GM12878 (cell line): ENCODE data around the gene PIGZ. TPM values are rescaled to one million over a fixed set of nuclear protein-coding genes. Genes with fewer than 3 reads are reported as not detected.

ENCODE experiments used
- CBX3 ChIP-seq: fragments of 200-600 bp; sonication (generic); IDR thresholded peaks from 2 replicates; pipeline ENCODE4 v1.6.1; 2016; ENCODE audit warnings: low read depth, borderline replicate concordance
- DPF2 ChIP-seq: fragments of 450-650 bp; IDR thresholded peaks from 2 replicates; pipeline ENCODE4 v1.6.1; 2017; ENCODE audit warnings: mild to moderate bottlenecking
- HCFC1 ChIP-seq: fragments of 150-350 bp; IDR thresholded peaks from 2 replicates; pipeline ENCODE4 v1.6.1; 2014; ENCODE audit warnings: low read length
- HDAC2 ChIP-seq: fragments of 200-600 bp; sonication (generic); IDR thresholded peaks from 2 replicates; pipeline ENCODE4 v1.6.1; 2017
- IRF4 ChIP-seq: IDR thresholded peaks from 2 replicates; pipeline ENCODE4 v1.6.1; 2011; ENCODE audit warnings: low read depth, low read length
- KDM1A ChIP-seq: fragments of 200-600 bp; sonication (generic); IDR thresholded peaks from 2 replicates; pipeline ENCODE4 v1.6.1; 2016; ENCODE audit warnings: borderline replicate concordance
- MEF2B ChIP-seq: fragments of 450-650 bp; IDR thresholded peaks from 2 replicates; pipeline ENCODE4 v1.6.1; 2018; ENCODE audit warnings: mild to moderate bottlenecking, moderate library complexity; ENCODE audit not compliant: partially characterized antibody, poor library complexity, severe bottlenecking
- MYB ChIP-seq: fragments of 150-350 bp; IDR thresholded peaks from 2 replicates; pipeline ENCODE4 v1.6.1; 2014; ENCODE audit warnings: mild to moderate bottlenecking, low read depth, low read length, borderline replicate concordance
- NRF1 ChIP-seq: conservative IDR thresholded peaks from 2 replicates; pipeline ENCODE4 v1.6.1; 2011; ENCODE audit warnings: mild to moderate bottlenecking, low read depth, low read length, improper control_type of control experiment
- PML ChIP-seq: IDR thresholded peaks from 2 replicates; pipeline ENCODE4 v1.6.1; 2012; ENCODE audit warnings: low read length, inconsistent platforms
- RB1 ChIP-seq: fragments of 450-650 bp; formaldehyde crosslinking; IDR thresholded peaks from 2 replicates; pipeline ENCODE4 v1.6.1; 2017; ENCODE audit warnings: mild to moderate bottlenecking, borderline replicate concordance
- SIX5 ChIP-seq: IDR thresholded peaks from 2 replicates; pipeline ENCODE4 v1.6.1; 2011; ENCODE audit warnings: mild to moderate bottlenecking, low read depth, low read length, moderate library complexity; ENCODE audit not compliant: severe bottlenecking
- TBL1XR1 ChIP-seq: IDR thresholded peaks from 2 replicates; pipeline ENCODE4 v1.6.1; 2012; ENCODE audit warnings: low read depth, low read length, improper control_type of control experiment
- TCF7 ChIP-seq: IDR thresholded peaks from 2 replicates; pipeline ENCODE4 v1.6.1; 2014; ENCODE audit warnings: antibody characterized with exemption, borderline replicate concordance
- YBX1 ChIP-seq: fragments of 450-650 bp; IDR thresholded peaks from 2 replicates; pipeline ENCODE4 v1.6.1; 2016; ENCODE audit warnings: antibody characterized with exemption
- ZNF24 ChIP-seq: fragments of 450-650 bp; IDR thresholded peaks from 2 replicates; pipeline ENCODE4 v1.6.1; 2017; ENCODE audit warnings: antibody characterized with exemption, mild to moderate bottlenecking
- polyA plus RNA-seq, 11 experiments: library from polyadenylated mRNA; depleted of rRNA in 4 of 11; unstranded in 6 of 11; stranded (reverse) in 5 of 11; fragments of >200 nt; fragmentation: Nextera tagmentation in 4 of 11; fragmentation: Illumina TruSeq in 1 of 11; extraction: Ambion mirVana in 4 of 11; extraction: Trizol in 1 of 11; gene quantifications; 1 replicate in 1 of 11; 2 replicates in 10 of 11; pipeline versions ENCODE4 v1.2.1 to v1.2.3, GENCODE V29; 2011 to 2016; ENCODE audit warnings: inconsistent platforms in 2 of 11, missing spikeins in 2 of 11, low read depth in 1 of 11
- total RNA-seq, 4 experiments: library from RNA; depleted of rRNA in 3 of 4; stranded (reverse); fragments of >200 nt in 3 of 4; fragmentation: Illumina TruSeq in 1 of 4; extraction: Trizol in 1 of 4; gene quantifications; 2 replicates each; pipeline versions ENCODE4 v1.2.1 to v1.2.3, GENCODE V29; 2013 to 2021
- TF ChIP-seq, protein P1 (sequence below): fragments of 450-650 bp; IDR thresholded peaks from 2 replicates; pipeline ENCODE4 v1.6.1; 2017; ENCODE audit warnings: antibody characterized with exemption, mild to moderate bottlenecking, moderate library complexity
- TF ChIP-seq, protein P2 (sequence below): fragments of 450-650 bp; IDR thresholded peaks from 2 replicates; pipeline ENCODE4 v1.6.1; 2016; ENCODE audit warnings: mild to moderate bottlenecking
- TF ChIP-seq, protein P3 (sequence below): fragments of 450-650 bp; IDR thresholded peaks from 2 replicates; pipeline ENCODE4 v1.6.1; 2014; ENCODE audit warnings: mild to moderate bottlenecking
- TF ChIP-seq, protein P4 (sequence below): IDR thresholded peaks from 2 replicates; pipeline ENCODE4 v1.6.1; 2012; ENCODE audit warnings: low read depth, low read length, improper control_type of control experiment
- TF ChIP-seq, protein P5 (sequence below): IDR thresholded peaks from 2 replicates; pipeline ENCODE4 v1.6.1; 2012; ENCODE audit warnings: mild to moderate bottlenecking, low read depth, low read length

PIGZ gene
- total and polyA plus RNA-seq, 10 of the 15 experiments (the other 5 are each of a cell fraction or from before 2014, with no cell fraction given) = 0.06 to 1.2 (median 0.64) TPM

DNA sequence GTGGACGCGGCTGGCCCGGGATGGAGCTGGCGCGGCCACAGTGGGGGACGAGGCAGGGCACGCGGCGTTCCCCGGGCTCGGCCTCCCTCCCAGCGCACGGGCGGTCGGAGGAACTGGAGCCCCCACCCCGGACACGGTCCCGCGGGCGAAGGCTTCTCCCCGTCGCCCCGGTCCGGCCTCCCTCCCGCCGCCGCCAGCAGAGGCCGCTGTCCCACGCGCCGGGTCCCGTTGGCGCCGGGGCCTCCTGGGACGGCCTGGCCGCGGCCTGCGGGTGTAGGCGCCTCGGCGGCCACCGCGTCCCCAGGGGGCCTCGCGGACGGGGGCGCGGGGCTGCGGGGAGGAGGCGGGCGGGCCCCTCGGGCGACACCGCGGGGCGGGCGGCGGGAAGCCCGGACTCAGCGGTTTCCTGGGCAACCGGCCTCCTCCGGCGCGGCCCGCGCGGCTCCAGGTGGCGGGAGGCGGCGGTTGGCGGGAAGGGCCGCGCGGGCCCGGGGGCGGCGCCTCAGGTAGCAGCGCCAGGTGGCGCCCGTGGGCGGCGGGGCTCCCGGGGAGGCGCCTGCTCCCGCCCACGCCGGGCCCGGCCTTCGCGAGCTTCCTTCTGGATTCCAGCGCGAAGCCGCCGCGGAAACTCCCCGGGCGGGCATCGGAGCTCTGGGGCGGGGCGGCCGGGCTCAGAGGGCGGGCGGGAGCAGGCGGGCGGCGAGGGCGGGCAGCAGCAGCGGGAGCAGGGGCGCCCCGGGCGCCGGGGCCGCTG is 34.2 kb upstream of the PIGZ start (continued):
- TF ChIP-seq, protein P1, sequence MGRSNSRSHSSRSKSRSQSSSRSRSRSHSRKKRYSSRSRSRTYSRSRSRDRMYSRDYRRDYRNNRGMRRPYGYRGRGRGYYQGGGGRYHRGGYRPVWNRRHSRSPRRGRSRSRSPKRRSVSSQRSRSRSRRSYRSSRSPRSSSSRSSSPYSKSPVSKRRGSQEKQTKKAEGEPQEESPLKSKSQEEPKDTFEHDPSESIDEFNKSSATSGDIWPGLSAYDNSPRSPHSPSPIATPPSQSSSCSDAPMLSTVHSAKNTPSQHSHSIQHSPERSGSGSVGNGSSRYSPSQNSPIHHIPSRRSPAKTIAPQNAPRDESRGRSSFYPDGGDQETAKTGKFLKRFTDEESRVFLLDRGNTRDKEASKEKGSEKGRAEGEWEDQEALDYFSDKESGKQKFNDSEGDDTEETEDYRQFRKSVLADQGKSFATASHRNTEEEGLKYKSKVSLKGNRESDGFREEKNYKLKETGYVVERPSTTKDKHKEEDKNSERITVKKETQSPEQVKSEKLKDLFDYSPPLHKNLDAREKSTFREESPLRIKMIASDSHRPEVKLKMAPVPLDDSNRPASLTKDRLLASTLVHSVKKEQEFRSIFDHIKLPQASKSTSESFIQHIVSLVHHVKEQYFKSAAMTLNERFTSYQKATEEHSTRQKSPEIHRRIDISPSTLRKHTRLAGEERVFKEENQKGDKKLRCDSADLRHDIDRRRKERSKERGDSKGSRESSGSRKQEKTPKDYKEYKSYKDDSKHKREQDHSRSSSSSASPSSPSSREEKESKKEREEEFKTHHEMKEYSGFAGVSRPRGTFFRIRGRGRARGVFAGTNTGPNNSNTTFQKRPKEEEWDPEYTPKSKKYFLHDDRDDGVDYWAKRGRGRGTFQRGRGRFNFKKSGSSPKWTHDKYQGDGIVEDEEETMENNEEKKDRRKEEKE = 0 out of 2 replicates have a peak, but pooled peaks have one; percentile 27
- TF ChIP-seq NRF1 (no peak), MEF2B (peak; percentile 42), MYB (no peak), IRF4 (no peak), HDAC2 (no peak), YBX1 (no peak), SIX5 (no peak), CBX3 (no peak), TBL1XR1 (no peak), HCFC1 (no peak), DPF2 (peak; percentile 83), KDM1A (no peak), TCF7 (no peak), ZNF24 (0 out of 2 replicates have a peak, but pooled peaks have one; percentile 20), RB1 (peak; percentile 96; the same call in 1 of the 2 replicates), PML (no peak)
- TF ChIP-seq, protein P2, sequence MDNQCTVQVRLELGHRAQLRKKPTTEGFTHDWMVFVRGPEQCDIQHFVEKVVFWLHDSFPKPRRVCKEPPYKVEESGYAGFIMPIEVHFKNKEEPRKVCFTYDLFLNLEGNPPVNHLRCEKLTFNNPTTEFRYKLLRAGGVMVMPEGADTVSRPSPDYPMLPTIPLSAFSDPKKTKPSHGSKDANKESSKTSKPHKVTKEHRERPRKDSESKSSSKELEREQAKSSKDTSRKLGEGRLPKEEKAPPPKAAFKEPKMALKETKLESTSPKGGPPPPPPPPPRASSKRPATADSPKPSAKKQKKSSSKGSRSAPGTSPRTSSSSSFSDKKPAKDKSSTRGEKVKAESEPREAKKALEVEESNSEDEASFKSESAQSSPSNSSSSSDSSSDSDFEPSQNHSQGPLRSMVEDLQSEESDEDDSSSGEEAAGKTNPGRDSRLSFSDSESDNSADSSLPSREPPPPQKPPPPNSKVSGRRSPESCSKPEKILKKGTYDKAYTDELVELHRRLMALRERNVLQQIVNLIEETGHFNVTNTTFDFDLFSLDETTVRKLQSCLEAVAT = no peak
- TF ChIP-seq, protein P3, sequence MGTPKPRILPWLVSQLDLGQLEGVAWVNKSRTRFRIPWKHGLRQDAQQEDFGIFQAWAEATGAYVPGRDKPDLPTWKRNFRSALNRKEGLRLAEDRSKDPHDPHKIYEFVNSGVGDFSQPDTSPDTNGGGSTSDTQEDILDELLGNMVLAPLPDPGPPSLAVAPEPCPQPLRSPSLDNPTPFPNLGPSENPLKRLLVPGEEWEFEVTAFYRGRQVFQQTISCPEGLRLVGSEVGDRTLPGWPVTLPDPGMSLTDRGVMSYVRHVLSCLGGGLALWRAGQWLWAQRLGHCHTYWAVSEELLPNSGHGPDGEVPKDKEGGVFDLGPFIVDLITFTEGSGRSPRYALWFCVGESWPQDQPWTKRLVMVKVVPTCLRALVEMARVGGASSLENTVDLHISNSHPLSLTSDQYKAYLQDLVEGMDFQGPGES = no peak
- TF ChIP-seq, protein P4, sequence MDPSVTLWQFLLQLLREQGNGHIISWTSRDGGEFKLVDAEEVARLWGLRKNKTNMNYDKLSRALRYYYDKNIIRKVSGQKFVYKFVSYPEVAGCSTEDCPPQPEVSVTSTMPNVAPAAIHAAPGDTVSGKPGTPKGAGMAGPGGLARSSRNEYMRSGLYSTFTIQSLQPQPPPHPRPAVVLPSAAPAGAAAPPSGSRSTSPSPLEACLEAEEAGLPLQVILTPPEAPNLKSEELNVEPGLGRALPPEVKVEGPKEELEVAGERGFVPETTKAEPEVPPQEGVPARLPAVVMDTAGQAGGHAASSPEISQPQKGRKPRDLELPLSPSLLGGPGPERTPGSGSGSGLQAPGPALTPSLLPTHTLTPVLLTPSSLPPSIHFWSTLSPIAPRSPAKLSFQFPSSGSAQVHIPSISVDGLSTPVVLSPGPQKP = no peak
- TF ChIP-seq, protein P5, sequence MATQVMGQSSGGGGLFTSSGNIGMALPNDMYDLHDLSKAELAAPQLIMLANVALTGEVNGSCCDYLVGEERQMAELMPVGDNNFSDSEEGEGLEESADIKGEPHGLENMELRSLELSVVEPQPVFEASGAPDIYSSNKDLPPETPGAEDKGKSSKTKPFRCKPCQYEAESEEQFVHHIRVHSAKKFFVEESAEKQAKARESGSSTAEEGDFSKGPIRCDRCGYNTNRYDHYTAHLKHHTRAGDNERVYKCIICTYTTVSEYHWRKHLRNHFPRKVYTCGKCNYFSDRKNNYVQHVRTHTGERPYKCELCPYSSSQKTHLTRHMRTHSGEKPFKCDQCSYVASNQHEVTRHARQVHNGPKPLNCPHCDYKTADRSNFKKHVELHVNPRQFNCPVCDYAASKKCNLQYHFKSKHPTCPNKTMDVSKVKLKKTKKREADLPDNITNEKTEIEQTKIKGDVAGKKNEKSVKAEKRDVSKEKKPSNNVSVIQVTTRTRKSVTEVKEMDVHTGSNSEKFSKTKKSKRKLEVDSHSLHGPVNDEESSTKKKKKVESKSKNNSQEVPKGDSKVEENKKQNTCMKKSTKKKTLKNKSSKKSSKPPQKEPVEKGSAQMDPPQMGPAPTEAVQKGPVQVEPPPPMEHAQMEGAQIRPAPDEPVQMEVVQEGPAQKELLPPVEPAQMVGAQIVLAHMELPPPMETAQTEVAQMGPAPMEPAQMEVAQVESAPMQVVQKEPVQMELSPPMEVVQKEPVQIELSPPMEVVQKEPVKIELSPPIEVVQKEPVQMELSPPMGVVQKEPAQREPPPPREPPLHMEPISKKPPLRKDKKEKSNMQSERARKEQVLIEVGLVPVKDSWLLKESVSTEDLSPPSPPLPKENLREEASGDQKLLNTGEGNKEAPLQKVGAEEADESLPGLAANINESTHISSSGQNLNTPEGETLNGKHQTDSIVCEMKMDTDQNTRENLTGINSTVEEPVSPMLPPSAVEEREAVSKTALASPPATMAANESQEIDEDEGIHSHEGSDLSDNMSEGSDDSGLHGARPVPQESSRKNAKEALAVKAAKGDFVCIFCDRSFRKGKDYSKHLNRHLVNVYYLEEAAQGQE = no peak
